CD14-positive monocyte (primary cell): ENCODE measurements around the gene COL15A1. TPM values are rescaled to one million over a fixed set of nuclear protein-coding genes. Genes with fewer than 3 reads are reported as not detected.

Source experiments
- DNase-seq, 3 donors: peaks; one replicate each; pipeline ENCODE4 v3.0.0-alpha.2; 2011 to 2022
- H2AFZ ChIP-seq: 2 replicates; pipeline ENCODE4 v1.6.0; 2012; ENCODE audit warnings: mild to moderate bottlenecking, low read depth, low read length, inconsistent platforms; ENCODE audit not compliant: insufficient read depth, poor library complexity, severe bottlenecking
- H3K27ac ChIP-seq, 2 donors: 1 replicate in 1 of 2; 2 replicates in 1 of 2; pipeline ENCODE4 v1.5.1; 2012 to 2013; ENCODE audit warnings: low read length in 2 of 2, control low read depth in 1 of 2, inconsistent platforms in 1 of 2, low read depth in 1 of 2, mild to moderate bottlenecking in 1 of 2
- H3K27me3 ChIP-seq, 2 donors: one replicate each; pipeline versions ENCODE4 v1.6.0 to v1.6.1; 2011 to 2013; ENCODE audit warnings: low read length in 2 of 2; ENCODE audit not compliant: control insufficient read depth in 2 of 2, insufficient read depth in 2 of 2
- H3K36me3 ChIP-seq, 2 donors: replicated peaks in 1 of 2; 1 replicate in 1 of 2; 2 replicates in 1 of 2; pipeline versions ENCODE4 v1.5.1 to v1.6.1; 2012 to 2013; ENCODE audit warnings: low read length in 2 of 2, control low read depth in 1 of 2, inconsistent platforms in 1 of 2, mild to moderate bottlenecking in 1 of 2; ENCODE audit not compliant: insufficient read depth in 2 of 2, control insufficient read depth in 1 of 2
- H3K4me1 ChIP-seq, 2 donors: 1 replicate in 1 of 2; 2 replicates in 1 of 2; pipeline versions ENCODE4 v1.5.1 to v1.6.1; 2012 to 2013; ENCODE audit warnings: low read length in 2 of 2, control low read depth in 1 of 2, inconsistent platforms in 1 of 2, mild to moderate bottlenecking in 1 of 2, moderate library complexity in 1 of 2; ENCODE audit not compliant: insufficient read depth in 2 of 2, control insufficient read depth in 1 of 2
- H3K4me2 ChIP-seq: replicated peaks from 2 replicates; pipeline ENCODE3; 2012; ENCODE audit warnings: low read length, moderate library complexity, mild to moderate bottlenecking; ENCODE audit not compliant: poor library complexity, severe bottlenecking; ENCODE audit errors: extremely low read depth
- H3K4me3 ChIP-seq, 3 experiments: fragments of 200-600 bp in 1 of 3; sonication (generic) in 1 of 3; replicated peaks in 1 of 3; 1 replicate in 2 of 3; 2 replicates in 1 of 3; pipeline ENCODE4 v1.5.1; 2011 to 2013; ENCODE audit warnings: low read length in 3 of 3, mild to moderate bottlenecking in 3 of 3, control low read depth in 2 of 3, low read depth in 2 of 3, inconsistent platforms in 1 of 3, moderate library complexity in 1 of 3
- H3K79me2 ChIP-seq: 2 replicates; pipeline ENCODE4 v1.6.0; 2012; ENCODE audit warnings: mild to moderate bottlenecking, control low read depth, inconsistent platforms, low read length, moderate library complexity; ENCODE audit not compliant: insufficient read depth
- H3K9ac ChIP-seq: 2 replicates; pipeline ENCODE4 v1.6.0; 2017; ENCODE audit warnings: low read length, mild to moderate bottlenecking; ENCODE audit not compliant: insufficient read depth, poor library complexity, severe bottlenecking
- H3K9me3 ChIP-seq, 2 donors: replicated peaks in 1 of 2; 1 replicate in 1 of 2; 2 replicates in 1 of 2; pipeline versions ENCODE4 v1.5.1 to v1.6.1; 2012 to 2013; ENCODE audit warnings: low read length in 2 of 2, control low read depth in 1 of 2; ENCODE audit not compliant: control insufficient read depth in 1 of 2, insufficient read depth in 1 of 2
- H4K20me1 ChIP-seq: 2 replicates; pipeline ENCODE4 v1.6.0; 2012; ENCODE audit warnings: mild to moderate bottlenecking, low read length, control low read depth, moderate library complexity; ENCODE audit not compliant: insufficient read depth
- H3K27ac Mint-ChIP-seq, 7 donors: one replicate each; pipeline ENCODE4 v1.8.0; 2020; ENCODE audit warnings: mild to moderate bottlenecking in 7 of 7, mixed read lengths in 7 of 7, moderate library complexity in 6 of 7, inconsistent platforms in 2 of 7
- H3K27me3 Mint-ChIP-seq, 3 donors: one replicate each; pipeline ENCODE4 v1.8.0; 2021 to 2022; ENCODE audit warnings: low read depth in 3 of 3, mild to moderate bottlenecking in 3 of 3, mixed read lengths in 3 of 3, moderate library complexity in 3 of 3, inconsistent platforms in 1 of 3
- H3K36me3 Mint-ChIP-seq, 2 donors: one replicate each; pipeline ENCODE4 v1.8.0; 2020; ENCODE audit warnings: mixed read lengths in 2 of 2, inconsistent platforms in 1 of 2, mild to moderate bottlenecking in 1 of 2
- H3K4me1 Mint-ChIP-seq: one replicate; pipeline ENCODE4 v1.8.0; 2020; ENCODE audit warnings: mild to moderate bottlenecking, mixed read lengths
- H3K4me3 Mint-ChIP-seq, 2 donors: one replicate each; pipeline ENCODE4 v1.8.0; 2020; ENCODE audit warnings: mild to moderate bottlenecking in 2 of 2, mixed read lengths in 2 of 2, moderate library complexity in 1 of 2
- H3K9me3 Mint-ChIP-seq, 7 donors: one replicate each; pipeline ENCODE4 v1.8.0; 2020 to 2022; ENCODE audit warnings: mixed read lengths in 7 of 7, mild to moderate bottlenecking in 6 of 7, moderate library complexity in 6 of 7, inconsistent platforms in 2 of 7
- CTCF ChIP-seq: fragments of 200-600 bp; IDR thresholded peaks from one replicate; pipeline ENCODE4 v1.8.0; 2022; ENCODE audit warnings: antibody characterized with exemption, mild to moderate bottlenecking
- WGBS: methylation state at CpG from one replicate; pipeline ENCODE4 v1.1.5; 2013; ENCODE audit warnings: missing lambda C conversion rate; ENCODE audit not compliant: insufficient coverage; 5-methylcytosine and 5-hydroxymethylcytosine counted together
- intact Hi-C, 2 donors: fragments of 100-400 bp; cut with micrococcal nuclease; formaldehyde crosslinking; loops; one replicate each; pipeline versions ENCODE4 v1.15.0 to v1.15.1; 2023
- polyA plus RNA-seq, 3 donors: library from polyadenylated mRNA; depleted of rRNA in 1 of 3; unstranded in 2 of 3; stranded (reverse) in 1 of 3; fragments of 300-500 nt in 2 of 3; fragments of >200 nt in 1 of 3; fragmentation: Illumina TruSeq in 2 of 3; gene quantifications; 1 replicate in 2 of 3; 2 replicates in 1 of 3; pipeline ENCODE4 v1.2.3, GENCODE V29; 2012 to 2021

Gene COL15A1
- polyA plus RNA-seq, 3 donors: 0.03 to 0.14 (median 0.11) TPM

- intact Hi-C loops: loop anchor here in 1 of 2 donors (10.0 kb wide), 1 partner anchor 52 kb away; no protein-coding TSS in a partner anchor
- no peaks in the 10 kb centered on the region for H3K36me3 ChIP-seq
- no peak overlapping the region for H3K27ac Mint-ChIP-seq
- H3K79me2 ChIP-seq: no peaks in the 10 kb centered on the region
- 92% methylated on average over 5 of the region's 6 CpGs for whole genome bisulfite sequencing
- no peaks in the 10 kb centered on the region for H4K20me1 ChIP-seq
- H3K27me3 Mint-ChIP-seq: peaks cover 1 to 10% (median 10%) of the 10 kb centered on the region in 3 donors
- H3K27ac ChIP-seq: no peak overlapping the region
- no peaks in the 10 kb centered on the region for H3K27me3 ChIP-seq
- no peak overlapping the region for H3K4me2 ChIP-seq
- peaks cover 0 to 4% (median 0%) of the 10 kb centered on the region in 7 donors for H3K9me3 Mint-ChIP-seq
- peaks cover 17 to 18% of the 10 kb centered on the region in 2 donors for H3K4me1 ChIP-seq
- H3K4me3 Mint-ChIP-seq: no peak overlapping the region
- H2AFZ ChIP-seq: no peak overlapping the region
- H3K9ac ChIP-seq: no peak overlapping the region
- H3K4me1 Mint-ChIP-seq: peaks cover 26% of the 10 kb centered on the region
- H3K9me3 ChIP-seq: no peaks in the 10 kb centered on the region
- no peaks in the 10 kb centered on the region for H3K36me3 Mint-ChIP-seq
- H3K4me3 ChIP-seq: no peak overlapping the region
- no peak for DNase-seq
- no peak for TF ChIP-seq CTCF
Observed at GRCh38 chr9:99083051-99083450, 139.3 kb downstream of the COL15A1 start.

DNA sequence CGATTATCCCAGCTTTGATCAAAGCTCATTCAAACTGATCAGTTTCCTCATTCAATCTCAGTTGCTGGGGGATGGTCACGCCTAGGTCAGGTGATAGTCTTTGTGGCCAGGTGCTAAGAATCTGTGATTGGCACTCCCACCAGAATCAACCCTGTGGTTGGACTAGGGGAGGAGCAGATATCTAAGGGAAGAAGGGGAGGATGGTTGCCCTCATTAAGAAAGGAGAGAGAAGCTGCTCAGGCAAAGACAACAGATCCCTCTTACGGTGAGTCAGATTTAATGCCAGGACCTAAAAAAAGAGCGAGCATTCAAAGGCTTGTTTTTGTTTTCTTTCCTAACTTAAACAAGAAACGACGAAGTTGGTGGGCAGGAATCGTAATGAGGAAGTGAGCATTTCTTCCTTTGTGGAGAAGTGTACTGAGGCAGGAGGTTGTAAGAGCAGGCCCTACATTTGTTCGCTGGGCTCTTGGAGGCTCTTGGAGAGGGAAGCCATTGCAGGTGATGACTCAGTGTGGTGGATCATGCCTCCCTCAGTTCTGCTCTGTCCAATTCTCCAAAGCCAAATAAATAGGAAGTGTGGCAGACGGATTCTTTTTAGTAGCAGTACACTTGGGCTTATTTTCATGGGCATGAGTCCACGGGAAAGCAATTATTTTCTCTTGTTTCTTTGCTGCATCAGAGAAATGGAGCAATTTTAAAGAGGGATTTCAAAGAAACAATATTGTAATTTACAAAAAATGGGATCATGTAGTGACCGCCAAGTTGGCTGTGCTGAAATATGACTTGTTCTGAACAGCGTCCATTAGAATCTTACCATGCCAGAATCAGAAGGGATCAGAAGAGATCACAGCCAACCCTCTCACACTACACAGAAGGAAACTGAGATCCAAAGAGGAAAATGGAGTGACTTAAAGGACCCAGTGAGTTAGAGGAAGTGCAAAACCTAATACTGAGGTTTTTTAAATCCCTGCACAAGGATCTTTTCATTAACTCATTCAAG lies 142.5 kb downstream of the COL15A1 start:
- no peaks in the 10 kb centered on the region for H3K27me3 ChIP-seq
- H3K4me3 Mint-ChIP-seq: peak overlapping the region in 1 of 2 donors; percentile 69
- H3K27ac Mint-ChIP-seq: peak overlapping the region; percentile 42 to 91 (median 80)
- peak; percentile 83 to 92 (median 86) for DNase-seq
- H3K27ac ChIP-seq: peak overlapping the region in 1 of 2 donors; percentile 59
- no peaks in the 10 kb centered on the region for H3K36me3 ChIP-seq
- H3K79me2 ChIP-seq: no peaks in the 10 kb centered on the region
- TF ChIP-seq CTCF: no peak
- no peak overlapping the region for H3K9ac ChIP-seq
- peak overlapping the region in 1 of 3 experiments; percentile 44 for H3K4me3 ChIP-seq
- H3K36me3 Mint-ChIP-seq: peaks cover 0 to 6% of the 10 kb centered on the region in 2 donors
- peaks cover 0 to 5% of the 10 kb centered on the region in 2 donors for H3K9me3 ChIP-seq
- H3K27me3 Mint-ChIP-seq: peaks cover 0 to 8% (median 3%) of the 10 kb centered on the region in 3 donors
- peaks cover 17 to 18% of the 10 kb centered on the region in 2 donors for H3K4me1 ChIP-seq
- no peak overlapping the region for H2AFZ ChIP-seq
- H3K9me3 Mint-ChIP-seq: peaks cover 0 to 13% (median 6%) of the 10 kb centered on the region in 7 donors
- H4K20me1 ChIP-seq: no peaks in the 10 kb centered on the region
- intact Hi-C loops: loop anchor here (5.0 to 10.0 kb wide), 2 partner anchors 34 to 49 kb away; no protein-coding TSS in a partner anchor
- peak overlapping the region; percentile 49 for H3K4me2 ChIP-seq
- 61% methylated on average over 4 of the region's 12 CpGs for WGBS
- H3K4me1 Mint-ChIP-seq: peaks cover 26% of the 10 kb centered on the region
